Body of pancreas (tissue), 4 donors: Measurements from ENCODE around the gene NUDT3. TPM values are rescaled to one million over a fixed set of nuclear protein-coding genes. Genes with fewer than 3 reads are reported as not detected.
A peak's percentile ranks its signal among the peaks of the same experiment; 100 is the strongest.
"Not testable (repeated sequence)": the region's sequence is repeated elsewhere in the genome, so short reads cannot be mapped to it uniquely, and the experiment has no call there.

Source experiments
- ATAC-seq: fragments of 150-250 bp; one replicate; pipeline ENCODE4 v1.9.1; 2016
- DNase-seq, 4 donors: peaks; one replicate each; pipeline ENCODE4 v3.0.0-alpha.2; 2019
- H3K27ac ChIP-seq, 4 donors: fragments of 200-600 bp; sonication (generic); 1 replicate in 3 of 4; 2 replicates in 1 of 4; pipeline versions ENCODE4 v1.5.1 to v1.6.1; 2016 to 2019; ENCODE audit warnings: mild to moderate bottlenecking in 1 of 4, mixed read lengths in 1 of 4, moderate library complexity in 1 of 4
- H3K27me3 ChIP-seq, 2 donors: fragments of 200-600 bp; sonication (generic); one replicate each; pipeline ENCODE4 v1.6.0; 2016; ENCODE audit warnings: mild to moderate bottlenecking in 1 of 2
- H3K36me3 ChIP-seq, 2 donors: fragments of 200-600 bp; sonication (generic); replicated peaks in 1 of 2; 2 replicates each; pipeline ENCODE4 v1.5.1; 2016; ENCODE audit warnings: low read depth in 2 of 2; ENCODE audit not compliant: insufficient read depth in 1 of 2
- H3K4me1 ChIP-seq: fragments of 200-600 bp; sonication (generic); one replicate; pipeline ENCODE4 v1.6.0; 2016
- H3K4me3 ChIP-seq, 2 donors: fragments of 200-600 bp; sonication (generic); 1 replicate in 1 of 2; 2 replicates in 1 of 2; pipeline ENCODE4 v1.5.1; 2016 to 2019
- H3K9me3 ChIP-seq, 3 donors: fragments of 200-600 bp; sonication (generic); 1 replicate in 2 of 3; 2 replicates in 1 of 3; pipeline ENCODE4 v1.5.1; 2016
- CTCF ChIP-seq, 7 experiments: fragments of 450-650 bp in 4 of 7; fragments of 200-600 bp in 3 of 7; sonication (generic) in 3 of 7; IDR thresholded peaks; one replicate each; pipeline ENCODE4 v1.5.1; 2016 to 2019; ENCODE audit warnings: antibody characterized with exemption in 7 of 7
- POLR2A ChIP-seq, 3 donors: fragments of 450-650 bp; IDR thresholded peaks; one replicate each; pipeline ENCODE4 v1.6.1; 2016; ENCODE audit warnings: antibody characterized with exemption in 3 of 3, mild to moderate bottlenecking in 2 of 3
- WGBS, 2 donors: methylation state at CpG; one replicate each; pipeline ENCODE4 v1.1.5; 2017; 5-methylcytosine and 5-hydroxymethylcytosine counted together
- intact Hi-C: fragments of 100-400 bp; cut with DNase I; formaldehyde crosslinking; loops from one replicate; pipeline ENCODE4 v1.15.1; 2023
- total RNA-seq, 2 donors: library from RNA; depleted of rRNA; stranded (reverse); fragments of >200 nt; gene quantifications; one replicate each; pipeline ENCODE4 v1.1.0, GENCODE V29; 2016

NUDT3 gene
- total RNA-seq, 2 donors from 2014 or later: 14.2 to 22.1 TPM

- WGBS, 2 donors: 45 to 59% methylated on average over 3 of the region's 3 CpGs
- Histone ChIP-seq H3K27ac (peak overlapping the region in 1 of 4 donors; percentile 16), H3K4me1 (no peaks in the 10 kb centered on the region), H3K4me3 (no peak overlapping the region), H3K9me3 (no peaks in the 10 kb centered on the region), H3K36me3 (no peaks in the 10 kb centered on the region), H3K27me3 (no peaks in the 10 kb centered on the region)
- no peak for ATAC-seq
- DNase-seq: no peak
- intact Hi-C loops: no loop called here
- TF ChIP-seq CTCF (IDR thresholded peaks at IDR 0.05): no peak
- no peak for TF ChIP-seq POLR2A (IDR thresholded peaks at IDR 0.05)
These were observed 18.4 kb downstream of the NUDT3 start for GRCh38 chr6:34374069-34374468.

GRCh38 chr6:34373511-34373910 lies 19.0 kb downstream of the NUDT3 start:
- intact Hi-C loops: no loop called here
- no peak for ATAC-seq
- H3K27ac ChIP-seq: peak overlapping the region in 1 of 4 donors; percentile 16
- no peak for DNase-seq
- H3K4me3 ChIP-seq: no peak overlapping the region
- no peak for TF ChIP-seq CTCF (IDR thresholded peaks at IDR 0.05)
- TF ChIP-seq POLR2A (IDR thresholded peaks at IDR 0.05): no peak
- no peaks in the 10 kb centered on the region for H3K9me3 ChIP-seq
- 94 to 97% methylated on average over 5 of the region's 5 CpGs for WGBS, 2 donors
- H3K4me1 ChIP-seq: no peaks in the 10 kb centered on the region
- no peaks in the 10 kb centered on the region for H3K36me3 ChIP-seq
- no peaks in the 10 kb centered on the region for H3K27me3 ChIP-seq

GRCh38 chr6:34371865-34372264 lies 20.6 kb downstream of the NUDT3 start:
- WGBS, 2 donors: 93 to 98% methylated on average over 5 of the region's 5 CpGs
- ATAC-seq, H3K4me1 ChIP-seq, intact Hi-C loops, H3K27ac ChIP-seq, H3K9me3 ChIP-seq, DNase-seq, H3K27me3 ChIP-seq, H3K4me3 ChIP-seq, H3K36me3 ChIP-seq: not testable (repeated sequence)

- TF ChIP-seq POLR2A (IDR thresholded peaks at IDR 0.05): no peak
- no peak for TF ChIP-seq CTCF (IDR thresholded peaks at IDR 0.05)
- H3K27me3 ChIP-seq: no peaks in the 10 kb centered on the region
- H3K4me3 ChIP-seq: no peak overlapping the region
- H3K27ac ChIP-seq: peak overlapping the region in 1 of 4 donors; percentile 48
- intact Hi-C loops: no loop called here
- H3K36me3 ChIP-seq: no peaks in the 10 kb centered on the region
- ATAC-seq (no peak), DNase-seq (peak in 1 of 4 donors; percentile 40)
- no peaks in the 10 kb centered on the region for H3K4me1 ChIP-seq
- H3K9me3 ChIP-seq: no peaks in the 10 kb centered on the region
- WGBS, 2 donors: 76 to 85% methylated on average over 5 of the region's 5 CpGs
These were observed 22.1 kb downstream of the NUDT3 start for GRCh38 chr6:34370361-34370760.

GRCh38 chr6:34369385-34369784 lies 23.1 kb downstream of the NUDT3 start:
- Histone ChIP-seq H3K36me3 (no peaks in the 10 kb centered on the region), H3K27me3 (no peaks in the 10 kb centered on the region), H3K9me3 (no peaks in the 10 kb centered on the region), H3K4me1 (no peaks in the 10 kb centered on the region), H3K4me3 (no peak overlapping the region), H3K27ac (peak overlapping the region in 1 of 4 donors; percentile 48)
- no peak for DNase-seq
- no peak for ATAC-seq
- 67 to 82% methylated on average over 4 of the region's 4 CpGs for WGBS, 2 donors
- no peak for TF ChIP-seq CTCF (IDR thresholded peaks at IDR 0.05)
- no peak for TF ChIP-seq POLR2A (IDR thresholded peaks at IDR 0.05)
- intact Hi-C loops: no loop called here
